Osteocyte (in vitro differentiated cells): ENCODE measurements around the gene PRLR. TPM values are rescaled to one million over a fixed set of nuclear protein-coding genes. Genes with fewer than 3 reads are reported as not detected.

Experiments used
- DNase-seq: peaks from one replicate; pipeline ENCODE4 v3.0.0; 2021; ENCODE audit warnings: mixed read lengths; ENCODE audit not compliant: unreplicated experiment; ENCODE audit errors: extremely low spot score
- H3K27ac Mint-ChIP-seq: one replicate; pipeline ENCODE4 v1.8.0; 2021; ENCODE audit warnings: mild to moderate bottlenecking, mixed read lengths; ENCODE audit not compliant: unreplicated experiment
- H3K27me3 Mint-ChIP-seq: one replicate; pipeline ENCODE4 v1.8.0; 2021; ENCODE audit warnings: mixed read lengths; ENCODE audit not compliant: unreplicated experiment
- H3K36me3 Mint-ChIP-seq: one replicate; pipeline ENCODE4 v1.8.0; 2021; ENCODE audit warnings: mixed read lengths; ENCODE audit not compliant: unreplicated experiment
- H3K4me1 Mint-ChIP-seq: one replicate; pipeline ENCODE4 v1.8.0; 2021; ENCODE audit warnings: mixed read lengths; ENCODE audit not compliant: unreplicated experiment
- H3K4me3 Mint-ChIP-seq: one replicate; pipeline ENCODE4 v1.8.0; 2021; ENCODE audit warnings: mild to moderate bottlenecking, moderate library complexity, mixed read lengths; ENCODE audit not compliant: unreplicated experiment
- H3K9me3 Mint-ChIP-seq: one replicate; pipeline ENCODE4 v1.8.0; 2021; ENCODE audit warnings: mixed read lengths; ENCODE audit not compliant: unreplicated experiment
- CTCF ChIP-seq: fragments of 200-600 bp; sonication (generic); IDR thresholded peaks from 2 replicates; pipeline ENCODE4 v1.5.0; 2021; ENCODE audit warnings: antibody characterized with exemption, mild to moderate bottlenecking, moderate library complexity
- total RNA-seq: library from RNA; stranded (reverse); gene quantifications from 2 replicates; pipeline ENCODE4 v1.2.1, GENCODE V29; 2021

PRLR gene
- total RNA-seq, 1 donor from 2014 or later, result 0.30 TPM

DNA sequence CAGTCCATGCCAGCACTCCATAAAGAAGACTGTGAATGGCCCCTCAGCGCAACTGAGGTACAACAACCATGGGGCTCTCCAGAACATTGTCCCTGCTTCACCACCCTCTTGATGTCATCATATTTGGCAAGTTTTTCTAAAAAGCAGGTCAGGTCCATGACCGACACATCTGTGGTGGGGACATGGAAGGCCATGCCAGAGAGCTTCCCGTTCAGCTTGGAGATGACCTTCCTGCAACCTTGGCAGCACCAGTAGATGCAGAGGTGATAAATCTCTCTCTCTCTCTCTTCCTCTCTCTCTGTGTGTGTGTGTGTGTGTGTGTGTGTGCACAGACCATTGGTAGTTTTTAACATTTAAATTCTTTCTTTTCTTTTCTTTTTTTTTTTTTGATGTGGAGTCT is 147.1 kb downstream of the PRLR start:
- no peak for TF ChIP-seq CTCF
- Mint-ChIP-seq H3K4me3 (no peak overlapping the region), H3K27ac (no peak overlapping the region), H3K4me1 (no peaks in the 10 kb centered on the region), H3K27me3 (peaks cover 3% of the 10 kb centered on the region), H3K9me3 (no peaks in the 10 kb centered on the region), H3K36me3 (no peaks in the 10 kb centered on the region)
- no peak for DNase-seq

DNA sequence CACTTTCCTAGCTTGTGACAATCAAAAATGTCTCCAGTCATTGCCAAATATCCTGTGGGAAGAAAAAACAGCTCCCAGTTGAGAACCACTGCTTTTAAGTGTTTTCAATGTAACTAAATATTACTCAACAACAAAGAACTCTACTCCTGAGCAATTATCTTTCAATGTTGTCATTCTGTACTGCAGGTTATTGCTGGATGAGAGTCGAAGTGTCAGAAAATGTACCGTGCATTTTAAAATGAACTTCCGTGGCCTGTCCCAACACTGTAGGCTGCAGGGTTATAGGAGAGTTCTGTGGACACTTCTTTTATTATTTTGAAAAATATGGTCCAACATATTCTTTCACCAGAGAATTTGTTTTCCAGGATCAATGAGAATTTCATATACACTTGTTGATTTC is 147.8 kb downstream of the PRLR start:
- peaks cover 3% of the 10 kb centered on the region for H3K27me3 Mint-ChIP-seq
- H3K4me3 Mint-ChIP-seq, result no peak overlapping the region
- no peaks in the 10 kb centered on the region for H3K4me1 Mint-ChIP-seq
- no peak for TF ChIP-seq CTCF
- DNase-seq, result no peak
- H3K27ac Mint-ChIP-seq, result no peak overlapping the region
- H3K36me3 Mint-ChIP-seq, result no peaks in the 10 kb centered on the region
- H3K9me3 Mint-ChIP-seq, result no peaks in the 10 kb centered on the region

DNA sequence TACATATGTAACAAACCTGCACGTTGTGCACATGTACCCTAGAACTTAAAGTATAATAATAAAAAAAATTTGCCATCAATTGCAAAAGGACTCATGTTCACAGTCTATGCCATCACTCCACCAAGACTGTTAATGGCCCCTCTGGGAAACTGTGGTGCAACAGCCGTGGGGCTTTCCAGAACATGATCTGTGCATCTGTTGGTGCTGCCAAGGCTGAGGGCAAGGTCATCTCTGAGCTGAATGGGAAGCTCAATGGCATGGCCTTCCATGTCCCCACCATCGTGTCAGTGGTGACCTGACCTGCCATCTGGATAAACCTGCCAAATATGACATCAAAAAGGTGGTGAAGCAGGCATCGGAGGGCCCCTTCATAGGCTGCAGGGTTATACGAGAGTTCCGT is 149.2 kb downstream of the PRLR start:
- peaks cover 2% of the 10 kb centered on the region for H3K27me3 Mint-ChIP-seq
- H3K4me3 Mint-ChIP-seq, result no peak overlapping the region
- DNase-seq, result no peak
- H3K9me3 Mint-ChIP-seq, result no peaks in the 10 kb centered on the region
- H3K4me1 Mint-ChIP-seq, result no peaks in the 10 kb centered on the region
- TF ChIP-seq CTCF, result no peak
- H3K36me3 Mint-ChIP-seq, result no peaks in the 10 kb centered on the region
- no peak overlapping the region for H3K27ac Mint-ChIP-seq

- TF ChIP-seq CTCF, result no peak
Observed at GRCh38 chr5:35073160-35073559, 157.1 kb downstream of the PRLR start.

GRCh38 chr5:35069188-35069587 is 161.1 kb downstream of the PRLR start:
- H3K27me3 Mint-ChIP-seq, result peaks cover 2% of the 10 kb centered on the region
- no peaks in the 10 kb centered on the region for H3K4me1 Mint-ChIP-seq
- no peak for DNase-seq
- H3K4me3 Mint-ChIP-seq, result no peak overlapping the region
- H3K9me3 Mint-ChIP-seq, result peaks cover 4% of the 10 kb centered on the region
- no peaks in the 10 kb centered on the region for H3K36me3 Mint-ChIP-seq
- TF ChIP-seq CTCF, result no peak
- no peak overlapping the region for H3K27ac Mint-ChIP-seq

More at GRCh38 chr5:35073160-35073559, 157.1 kb downstream of the PRLR start:
- no peak overlapping the region for H3K4me3 Mint-ChIP-seq
- no peak for DNase-seq
- H3K4me1 Mint-ChIP-seq, result no peaks in the 10 kb centered on the region
- H3K9me3 Mint-ChIP-seq, result peaks cover 4% of the 10 kb centered on the region
- no peak overlapping the region for H3K27ac Mint-ChIP-seq
- peaks cover 2% of the 10 kb centered on the region for H3K27me3 Mint-ChIP-seq
- no peaks in the 10 kb centered on the region for H3K36me3 Mint-ChIP-seq
